ENCODE results near the gene DMKN.

Gene DMKN

DNA sequence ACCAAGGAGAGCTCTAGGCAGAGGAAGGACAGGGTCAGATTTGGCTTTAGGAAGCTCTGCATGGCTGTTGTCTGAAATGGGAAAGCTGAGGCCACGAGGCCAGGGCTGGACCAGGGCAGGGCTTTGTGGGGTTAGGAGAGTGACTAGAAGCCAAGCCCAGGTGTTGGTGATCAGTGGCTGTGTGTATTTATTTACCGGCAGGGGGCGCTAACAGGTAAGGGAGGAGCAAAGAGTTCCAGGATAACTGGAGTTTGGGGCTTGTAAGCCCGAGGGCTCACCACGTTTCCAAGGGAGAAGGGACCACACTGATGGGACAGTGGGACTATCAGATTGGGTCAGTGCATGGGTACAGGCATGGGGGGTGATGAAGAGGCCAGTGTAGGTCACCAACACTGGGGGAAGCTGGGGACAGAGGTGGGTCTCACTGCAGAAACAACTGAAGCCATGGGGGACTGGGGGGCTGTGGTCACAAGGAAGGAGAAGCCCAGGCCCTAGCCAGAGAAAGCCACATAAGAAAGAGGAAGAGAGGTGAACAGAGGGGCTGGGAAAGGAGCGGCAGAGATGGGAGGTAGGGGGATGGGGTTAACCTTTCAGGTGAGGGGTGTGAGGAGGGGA lies 35.8 kb upstream of the DMKN start:
- peak; percentile 65 to 74 for DNase-seq

- DNase-seq, result no peak
Measured at GRCh38 chr19:35546532-35546931, 33.1 kb upstream of the DMKN start.

DNA sequence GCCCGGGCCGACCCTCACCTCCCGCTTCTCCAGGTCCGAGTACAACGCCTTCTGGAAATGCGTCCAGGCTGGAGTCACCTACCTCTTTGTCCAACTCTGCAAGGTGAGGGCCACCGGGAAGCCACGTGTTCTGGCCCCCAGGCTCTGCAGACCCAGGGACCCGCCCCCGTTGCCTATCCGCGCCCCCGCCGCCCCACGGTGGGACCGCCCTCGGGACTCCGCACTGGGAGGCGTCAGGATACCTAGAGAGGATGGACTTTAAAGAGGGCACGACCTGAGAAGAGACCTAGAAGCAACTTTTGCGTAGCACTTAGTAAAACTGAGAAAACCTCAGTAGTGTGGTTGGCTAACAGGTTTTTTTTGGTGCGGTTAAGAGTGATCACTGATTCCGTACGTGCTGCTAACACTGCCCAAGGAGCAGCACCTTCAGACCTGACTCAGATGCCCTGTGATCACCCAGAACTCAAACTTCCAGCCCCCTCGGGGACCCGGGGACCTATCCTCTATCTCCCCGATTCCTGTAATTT lies 32.5 kb upstream of the DMKN start:
- DNase-seq, result no peak

DNA sequence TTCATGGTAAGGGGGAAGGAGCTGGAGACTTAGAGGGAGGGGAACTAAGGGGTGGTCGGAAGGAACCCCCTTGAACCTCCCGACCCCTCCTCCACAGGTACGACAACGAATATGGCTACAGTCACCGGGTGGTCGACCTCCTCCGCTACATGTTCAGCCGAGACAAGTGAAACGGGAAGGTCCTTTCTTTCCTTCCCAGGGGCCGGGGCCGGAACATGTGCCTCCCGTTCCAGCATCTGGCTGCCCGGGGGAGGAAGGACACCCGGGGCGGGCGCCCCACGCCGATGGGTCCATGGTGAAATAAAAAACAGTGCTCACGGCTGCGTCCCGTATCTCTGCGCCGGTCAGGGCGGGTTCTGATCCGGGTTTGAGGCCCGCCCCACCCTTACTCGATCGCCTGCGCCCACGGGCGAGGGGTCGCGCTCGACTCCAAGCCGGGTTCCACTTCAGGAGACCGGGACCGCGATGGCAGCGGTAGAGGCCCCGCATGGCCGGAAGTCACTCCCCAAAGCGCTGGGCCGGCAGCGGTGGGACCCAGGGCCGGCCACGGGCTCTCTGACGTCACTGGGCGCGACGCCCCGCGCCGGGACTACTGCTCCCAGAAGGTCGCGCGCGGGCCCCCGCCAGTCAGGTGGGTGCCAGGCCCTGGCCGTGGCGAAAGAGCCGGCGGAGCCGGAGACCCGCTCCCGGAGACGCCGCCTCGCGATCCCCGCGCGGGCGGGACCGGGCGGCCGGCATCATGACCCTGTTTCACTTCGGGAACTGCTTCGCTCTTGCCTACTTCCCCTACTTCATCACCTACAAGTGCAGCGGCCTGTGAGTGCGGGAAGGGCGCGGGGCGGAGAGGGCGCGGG lies 31.8 kb upstream of the DMKN start, which contains the start of gene TMEM147:
Gene TMEM147, plus strand, starts transcription at position 626 of the 854 bp plus-strand sequence. Its CDS starts 114 bp downstream, at position 740.
- DNase-seq, result peak; percentile 72 to 81

- DNase-seq, result no peak
Measured at GRCh38 chr19:35544110-35544802, 30.8 kb upstream of the DMKN start.

DNA sequence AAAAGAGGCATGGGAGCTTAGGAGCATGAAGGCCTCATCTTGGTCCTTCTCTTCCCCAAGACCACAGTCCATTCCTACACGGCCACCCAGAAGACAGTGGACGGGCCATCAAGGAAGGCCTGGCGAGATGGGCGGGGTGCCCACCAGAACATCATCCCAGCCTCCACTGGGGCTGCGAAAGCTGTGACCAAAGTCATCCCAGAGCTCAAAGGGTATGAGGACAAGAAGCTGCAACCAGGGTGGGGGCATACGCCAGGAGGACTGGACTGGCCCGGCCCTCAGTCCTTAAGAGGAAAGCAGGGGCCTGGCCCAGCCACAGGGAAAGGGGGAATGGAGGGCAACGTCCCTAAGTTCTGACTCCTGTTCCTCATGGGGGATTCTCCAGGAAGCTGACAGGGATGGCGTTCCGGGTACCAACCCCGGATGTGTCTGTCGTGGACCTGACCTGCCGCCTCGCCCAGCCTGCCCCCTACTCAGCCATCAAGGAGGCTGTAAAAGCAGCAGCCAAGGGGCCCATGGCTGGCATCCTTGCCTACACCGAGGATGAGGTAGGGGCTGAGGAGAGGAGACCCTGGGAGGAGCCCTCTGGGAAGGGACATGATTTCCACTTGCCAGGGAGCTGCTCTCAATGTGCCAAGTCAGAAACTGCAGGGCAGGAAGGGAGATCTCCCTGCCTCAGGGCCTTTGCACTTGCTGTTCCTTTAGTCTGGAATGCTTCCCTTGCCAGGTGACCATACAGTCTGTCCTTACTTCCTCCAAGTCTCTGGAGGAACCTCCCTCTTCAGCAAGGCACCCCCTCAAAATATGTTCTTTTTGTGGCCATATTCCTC lies 30.0 kb upstream of the DMKN start:
- DNase-seq, result no peak

DNA sequence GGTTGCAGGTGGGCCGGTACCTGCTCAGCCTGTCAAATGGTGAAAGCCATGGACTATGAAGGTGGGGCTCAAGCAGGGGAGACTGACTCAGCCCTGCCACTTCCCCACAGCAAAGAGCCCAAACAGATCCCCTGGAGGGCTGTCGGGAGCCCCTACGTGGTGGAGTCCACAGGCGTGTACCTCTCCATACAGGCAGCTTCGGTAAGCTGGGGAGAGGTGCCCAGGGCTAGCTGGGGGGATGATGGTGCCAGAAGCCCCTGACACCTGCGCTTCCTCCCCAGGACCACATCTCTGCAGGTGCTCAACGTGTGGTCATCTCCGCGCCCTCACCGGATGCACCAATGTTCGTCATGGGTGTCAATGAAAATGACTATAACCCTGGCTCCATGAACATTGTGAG lies 28.8 kb upstream of the DMKN start:
- no peak for DNase-seq

- DNase-seq, result no peak
Measured at GRCh38 chr19:35540356-35540927, 27.0 kb upstream of the DMKN start.

DNA sequence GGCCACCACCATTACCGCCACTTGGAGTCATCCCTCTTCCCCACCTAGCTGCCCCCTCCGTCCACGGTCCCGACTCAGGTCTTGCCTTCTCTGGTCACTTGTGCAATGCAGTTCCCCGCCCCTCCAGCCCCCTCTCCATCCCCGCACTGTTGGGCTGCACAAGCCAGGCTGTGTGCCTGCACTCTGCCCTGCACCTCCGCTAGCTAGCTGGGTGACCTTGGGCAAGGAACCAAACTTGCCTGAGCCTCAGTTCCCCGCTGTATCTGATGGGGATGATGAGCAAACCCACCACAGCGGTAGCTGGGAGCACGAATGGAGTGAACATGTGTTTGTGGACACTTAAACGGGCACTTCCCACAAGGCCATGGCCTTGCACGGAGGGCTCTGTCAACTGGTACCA lies 26.4 kb upstream of the DMKN start:
- no peak for DNase-seq

GRCh38 chr19:35539314-35539713 lies 25.9 kb upstream of the DMKN start:
- no peak for DNase-seq

DNA sequence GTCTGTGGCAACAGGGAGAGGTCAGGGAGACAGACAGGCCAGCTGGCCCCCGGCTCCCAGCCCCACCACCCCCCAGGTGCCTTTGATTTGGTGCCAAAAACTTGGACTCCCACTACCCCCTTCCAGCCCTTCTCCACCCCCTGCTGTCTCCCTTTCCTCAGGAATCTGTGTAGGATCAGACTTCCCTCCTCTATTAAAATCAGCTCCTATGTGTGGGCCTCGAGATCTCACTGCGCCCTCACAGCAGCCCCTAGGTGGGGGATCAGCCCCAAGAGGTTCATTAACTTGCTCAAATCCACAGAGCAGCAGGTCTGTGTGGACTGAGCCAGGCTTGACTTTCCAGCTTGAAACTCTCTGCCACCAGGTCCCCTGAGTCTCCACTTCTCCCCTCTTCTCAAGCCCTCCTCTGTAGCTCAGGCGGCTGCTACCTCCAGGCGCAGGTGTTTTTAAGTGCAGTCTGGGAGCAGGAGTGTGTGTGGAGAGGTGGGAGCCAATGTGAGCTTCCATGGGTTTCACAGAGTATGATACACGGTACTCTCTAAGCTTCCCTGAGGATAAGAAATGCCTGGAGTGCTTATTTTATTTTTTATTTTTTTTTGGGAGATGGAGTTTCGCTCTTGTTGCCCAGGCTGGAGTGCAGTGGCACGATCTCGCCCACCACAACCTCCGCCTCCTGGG lies 21.5 kb upstream of the DMKN start:
- DNase-seq, result no peak

DNA sequence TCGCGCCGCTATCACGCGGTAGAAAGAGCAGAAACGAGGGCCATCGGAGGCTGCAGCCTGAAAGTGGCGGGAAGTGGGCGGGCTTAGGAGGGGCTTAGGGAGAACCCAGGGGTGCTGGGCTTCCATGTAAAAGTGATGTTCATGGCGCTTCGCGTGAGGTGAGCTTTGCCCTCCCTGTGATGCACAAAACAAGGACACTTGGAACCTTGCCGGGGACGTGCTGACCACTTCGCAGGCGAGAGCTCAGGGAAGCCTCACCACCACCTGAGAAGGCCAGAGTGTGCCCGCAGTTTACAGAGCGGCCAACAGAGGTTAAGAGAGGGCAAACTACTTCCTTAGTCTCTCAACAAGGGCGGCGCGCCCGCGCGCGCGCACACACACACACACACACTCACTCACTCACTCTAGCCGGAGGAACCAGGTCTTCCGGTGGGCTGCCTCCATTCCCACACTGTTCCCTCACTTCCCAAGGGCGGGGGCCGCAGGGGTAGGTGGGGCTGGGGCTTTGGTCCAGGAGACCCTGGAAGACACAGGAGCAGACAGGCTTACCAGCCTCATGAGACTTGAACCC lies 20.5 kb upstream of the DMKN start:
- no peak for DNase-seq

DNA sequence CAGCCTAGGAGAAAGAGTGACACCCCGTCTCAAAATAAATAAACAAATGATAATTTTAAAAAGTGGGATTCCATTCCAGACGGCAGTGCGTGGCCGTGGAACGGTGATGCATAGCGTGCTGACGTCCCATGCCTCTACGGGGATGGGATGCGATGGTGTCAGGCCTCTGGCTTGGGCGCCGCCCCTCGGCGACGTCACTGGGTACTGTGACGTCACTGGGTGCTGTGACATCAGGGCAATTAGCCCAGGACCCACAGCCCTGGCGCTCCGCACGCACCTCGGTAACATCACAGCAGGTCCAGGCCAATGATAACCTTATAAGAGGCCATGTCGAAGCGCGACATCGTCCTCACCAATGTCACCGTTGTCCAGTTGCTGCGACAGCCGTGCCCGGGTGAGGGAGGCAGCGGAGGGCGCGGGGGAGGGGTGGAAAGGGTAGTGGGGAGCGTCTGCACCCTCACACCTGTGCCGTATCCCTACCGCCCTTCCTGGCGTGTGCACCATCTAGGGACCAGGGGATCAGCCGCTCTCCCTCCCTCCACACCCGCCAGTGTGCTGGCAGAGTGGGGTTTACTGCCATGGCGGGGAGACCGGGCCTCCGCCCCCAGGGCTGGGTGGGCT lies 19.9 kb upstream of the DMKN start, which contains the start of gene GAPDHS:
Gene GAPDHS, plus strand, starts transcription at position 256 of the 621 bp plus-strand sequence. Its CDS starts 72 bp downstream, at position 328.
- no peak for DNase-seq

- DNase-seq, result no peak
Measured at GRCh38 chr19:35531291-35531690, 17.8 kb upstream of the DMKN start.

- DNase-seq, result no peak
Measured at GRCh38 chr19:35529241-35530218, 16.1 kb upstream of the DMKN start.

DNA sequence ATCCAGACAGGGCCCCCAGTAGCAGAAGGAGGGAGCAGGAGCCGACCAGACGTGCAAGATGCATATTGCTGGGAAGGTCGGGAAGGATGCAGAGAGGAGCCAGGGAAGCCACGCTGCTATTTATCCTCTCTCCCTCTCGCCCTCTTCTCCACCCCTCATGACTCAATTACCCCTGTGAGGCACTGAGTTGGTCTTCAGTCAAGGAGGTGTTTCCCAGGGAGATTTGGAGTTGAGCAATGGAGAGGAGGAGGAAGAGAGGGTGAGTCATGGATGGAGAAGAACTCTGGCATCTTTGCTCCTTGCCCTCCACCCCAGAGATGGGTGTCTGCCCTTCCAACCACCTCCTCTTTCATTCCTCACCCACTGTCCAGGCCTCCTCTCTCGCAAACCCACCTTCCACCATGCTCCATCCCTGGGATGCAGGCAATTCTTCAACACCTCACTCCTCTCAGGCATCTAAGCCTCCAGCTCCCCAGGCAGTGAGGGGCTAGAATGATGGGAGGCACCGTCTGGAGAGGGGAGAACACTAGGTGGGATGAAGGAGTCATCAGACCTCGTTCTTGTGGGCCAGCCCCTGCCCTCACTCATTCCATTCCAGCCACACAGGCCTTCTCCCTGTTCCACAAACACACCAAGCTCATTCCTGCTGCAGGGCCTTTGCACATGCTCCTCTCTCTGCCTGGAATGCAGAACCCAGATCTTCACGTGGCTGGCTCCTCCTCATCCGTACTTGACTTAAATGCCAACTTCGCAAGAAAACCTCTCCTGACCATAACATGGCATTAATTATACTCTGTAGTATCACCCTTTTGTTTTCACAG lies 15.0 kb upstream of the DMKN start, which contains the start of gene SBSN:
Gene SBSN, minus strand, starts transcription at position 94 of the 821 bp plus-strand sequence. Its CDS starts 30 bp downstream, at position 64.
- no peak for DNase-seq

- DNase-seq, result no peak
Measured at GRCh38 chr19:35525873-35526272, 12.4 kb upstream of the DMKN start.

GRCh38 chr19:35524181-35524837 lies 10.9 kb upstream of the DMKN start:
- DNase-seq, result no peak

Measured in SHP77 (cell line).